Amygdala (tissue), 56 donors: ENCODE measurements around the gene CCL21.

Source experiments
- DNase-seq, 56 donors: peaks; one replicate each; lab custom pipeline; 2025; lab: John Stamatoyannopoulos, UW

Gene CCL21

GRCh38 chr9:34709196-34709978 is 549 bp downstream of the CCL21 start:
- DNase-seq = no peak

GRCh38 chr9:34707130-34707529 is 2.8 kb downstream of the CCL21 start:
- DNase-seq = no peak

- DNase-seq = peak in 55 of 56 donors; percentile 6 to 90 (median 62)
Observed at GRCh38 chr9:34701769-34702736, 7.9 kb downstream of the CCL21 start.

GRCh38 chr9:34701023-34701768 is 8.7 kb downstream of the CCL21 start:
- DNase-seq = peak in 47 of 56 donors; percentile 15 to 75 (median 45)

- no peak for DNase-seq
Observed at GRCh38 chr9:34694811-34695210, 15.1 kb downstream of the CCL21 start.

- no peak for DNase-seq
Observed at GRCh38 chr9:34693560-34693959, 16.4 kb downstream of the CCL21 start.

- DNase-seq = no peak
Observed at GRCh38 chr9:34691936-34692315, 18.0 kb downstream of the CCL21 start.

- no peak for DNase-seq
Observed at GRCh38 chr9:34690983-34691935, 18.7 kb downstream of the CCL21 start, which contains the start of gene CCL19. CCL19 (minus strand) TSS chr9:34691276; CDS start chr9:34691139, 137 bp downstream.

GRCh38 chr9:34689512-34689911 is 20.4 kb downstream of the CCL21 start:
- no peak for DNase-seq

- no peak for DNase-seq
Observed at GRCh38 chr9:34689116-34689470, 20.8 kb downstream of the CCL21 start.

- no peak for DNase-seq
Observed at GRCh38 chr9:34688329-34689115, 21.4 kb downstream of the CCL21 start.

- no peak for DNase-seq
Observed at GRCh38 chr9:34687276-34688030, 22.5 kb downstream of the CCL21 start.

GRCh38 chr9:34686732-34687131 is 23.2 kb downstream of the CCL21 start:
- no peak for DNase-seq

GRCh38 chr9:34686231-34686630 is 23.7 kb downstream of the CCL21 start:
- no peak for DNase-seq

GRCh38 chr9:34685591-34685990 is 24.3 kb downstream of the CCL21 start:
- DNase-seq = no peak

GRCh38 chr9:34684816-34685215 is 25.1 kb downstream of the CCL21 start:
- no peak for DNase-seq

- no peak for DNase-seq
Observed at GRCh38 chr9:34684145-34684544, 25.8 kb downstream of the CCL21 start.

GRCh38 chr9:34675869-34676268 is 34.1 kb downstream of the CCL21 start:
- DNase-seq = no peak
